PFSK-1 (cell line): ENCODE measurements around the gene IPPK.

Experiments
- FOXP2 ChIP-seq: optimal IDR thresholded peaks from 2 replicates; pipeline ENCODE3; 2011; ENCODE audit warnings: borderline replicate concordance, control low read depth, inconsistent platforms; ENCODE audit not compliant: insufficient read depth; ENCODE audit errors: extremely low read length, extremely low read depth
- POLR2AphosphoS5 ChIP-seq: IDR thresholded peaks from 2 replicates; pipeline ENCODE4 v1.6.1; 2012; ENCODE audit warnings: low read depth, mild to moderate bottlenecking, control low read depth, low read length, moderate library complexity
- SIN3A ChIP-seq: IDR thresholded peaks from 2 replicates; pipeline ENCODE4 v1.6.1; 2012; ENCODE audit warnings: mild to moderate bottlenecking, low read length, moderate library complexity, borderline replicate concordance; ENCODE audit not compliant: insufficient read depth
- TAF1 ChIP-seq: IDR thresholded peaks from 2 replicates; pipeline ENCODE4 v1.6.1; 2012; ENCODE audit warnings: low read length, control low read depth, borderline replicate concordance; ENCODE audit not compliant: insufficient read depth

DNA sequence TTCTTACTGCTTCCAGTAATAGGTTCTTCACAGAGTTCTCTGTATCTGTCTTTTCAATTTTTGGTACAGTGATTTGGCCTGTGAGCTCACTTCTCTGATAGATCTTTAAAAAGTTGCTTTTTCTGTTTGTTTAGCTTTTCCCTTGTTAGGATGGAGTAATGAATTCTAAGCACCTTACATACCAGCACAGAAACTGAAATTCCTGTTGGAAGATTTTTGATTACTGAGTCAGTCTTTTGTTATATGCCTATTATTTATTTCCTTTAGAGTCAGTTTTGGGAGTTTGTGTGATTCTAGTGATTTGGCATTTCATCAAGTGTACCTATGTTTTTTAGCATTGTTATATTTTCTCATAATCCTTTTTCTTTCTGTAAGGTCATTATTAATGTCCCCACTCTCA, 37.6 kb upstream of the IPPK start:
- TF ChIP-seq TAF1 (no peak), SIN3A (no peak), FOXP2 (no peak), POLR2AphosphoS5 (no peak)
